A673 (cell line): ENCODE data around the gene RYK. TPM values are rescaled to one million over a fixed set of nuclear protein-coding genes. Genes with fewer than 3 reads are reported as not detected.

ENCODE experiments used
- BruUV-seq: library from RNA; stranded (reverse); fragments of 400-500 nt; replicated peaks from 2 replicates; lab custom pipeline; 2021; lab: Mats Ljungman, UMichigan
- CTCF ChIA-PET: fragments of 300-600 bp; sonication (Branson Sonifier 250); formaldehyde crosslinking; loops from one replicate; lab custom pipeline; 2022; ENCODE audit warnings: antibody characterized with exemption; lab: Charles Lee
- POLR2A ChIA-PET: fragments of 300-600 bp; sonication (Branson Sonifier 250); formaldehyde crosslinking; loops from one replicate; lab custom pipeline; 2022; ENCODE audit warnings: antibody characterized with exemption; ENCODE audit not compliant: low non-redundant PET; lab: Charles Lee
- DNase-seq: peaks from one replicate; pipeline ENCODE4 v3.0.0-alpha.2; 2015; ENCODE audit warnings: low spot score
- H3K27ac ChIP-seq: fragments of 200-600 bp; sonication (generic); 2 replicates; pipeline ENCODE4 v1.5.1; 2016; ENCODE audit warnings: mixed run types, low read depth, mild to moderate bottlenecking, mixed read lengths, antibody characterized with exemption, low read length; ENCODE audit not compliant: poor library complexity, severe bottlenecking
- H3K27me3 ChIP-seq: fragments of 200-600 bp; sonication (generic); replicated peaks from 2 replicates; pipeline ENCODE4 v1.6.1; 2017; ENCODE audit warnings: mixed run types, low read depth, mild to moderate bottlenecking, mixed read lengths, antibody characterized with exemption, low read length; ENCODE audit not compliant: insufficient read depth, poor library complexity
- H3K36me3 ChIP-seq: fragments of 200-600 bp; sonication (generic); 2 replicates; pipeline ENCODE4 v1.6.1; 2016; ENCODE audit warnings: mixed run types, mild to moderate bottlenecking, mixed read lengths, antibody characterized with exemption, low read length; ENCODE audit not compliant: insufficient read depth, poor library complexity, severe bottlenecking
- H3K4me1 ChIP-seq: fragments of 200-600 bp; sonication (generic); 2 replicates; pipeline ENCODE4 v1.6.1; 2017; ENCODE audit warnings: mixed run types, mild to moderate bottlenecking, mixed read lengths, antibody characterized with exemption, low read length; ENCODE audit not compliant: insufficient read depth, poor library complexity, severe bottlenecking
- H3K4me3 ChIP-seq: fragments of 200-600 bp; sonication (generic); 2 replicates; pipeline ENCODE4 v1.5.1; 2016; ENCODE audit warnings: low read depth, mixed run types, mild to moderate bottlenecking, mixed read lengths, low read length; ENCODE audit not compliant: poor library complexity, severe bottlenecking
- H3K9me3 ChIP-seq: fragments of 200-600 bp; sonication (generic); 2 replicates; pipeline ENCODE4 v1.6.1; 2016; ENCODE audit warnings: mixed run types, low read depth, mild to moderate bottlenecking, mixed read lengths, antibody characterized with exemption, low read length; ENCODE audit not compliant: poor library complexity, severe bottlenecking
- CTCF ChIP-seq: fragments of 300-800, 200-600 bp; sonication (generic); conservative IDR thresholded peaks from 2 replicates; pipeline ENCODE4 v1.5.1; 2017; ENCODE audit warnings: low read depth, mild to moderate bottlenecking, antibody characterized with exemption, low read length, moderate library complexity, mixed read lengths
- EZH2 ChIP-seq: fragments of 200-600 bp; sonication (generic); IDR thresholded peaks from 2 replicates; pipeline ENCODE4 v1.6.1; 2017; ENCODE audit warnings: borderline replicate concordance, low read depth, mild to moderate bottlenecking, mixed read lengths, antibody characterized with exemption, low read length; ENCODE audit not compliant: poor library complexity, severe bottlenecking
- intact Hi-C: fragments of 100-400 bp; cut with micrococcal nuclease; formaldehyde crosslinking; loops from one replicate; pipeline ENCODE4 v1.10.0; 2022; ENCODE audit not compliant: unreplicated experiment
- total RNA-seq: library from RNA; stranded (reverse); gene quantifications from 2 replicates; pipeline ENCODE4 v1.2.3, GENCODE V29; 2021

RYK gene
- total RNA-seq, 1 experiment from 2014 or later = 47.8 TPM

- DNase-seq = no peak
- no peak overlapping the region for H3K27ac ChIP-seq
- no peaks in the 10 kb centered on the region for H3K9me3 ChIP-seq
- peaks cover 12% of the 10 kb centered on the region for H3K36me3 ChIP-seq
- no peak overlapping the region for H3K4me3 ChIP-seq
- intact Hi-C loops = no loop called here
- BruUV-seq = no TSS peak
- ChIA-PET CTCF (no interaction called here), POLR2A (no interaction called here)
- no peaks in the 10 kb centered on the region for H3K4me1 ChIP-seq
- TF ChIP-seq EZH2 (no peak), CTCF (no peak)
- no peaks in the 10 kb centered on the region for H3K27me3 ChIP-seq
Measured at GRCh38 chr3:134163096-134163495, 87.6 kb downstream of the RYK start.

DNA sequence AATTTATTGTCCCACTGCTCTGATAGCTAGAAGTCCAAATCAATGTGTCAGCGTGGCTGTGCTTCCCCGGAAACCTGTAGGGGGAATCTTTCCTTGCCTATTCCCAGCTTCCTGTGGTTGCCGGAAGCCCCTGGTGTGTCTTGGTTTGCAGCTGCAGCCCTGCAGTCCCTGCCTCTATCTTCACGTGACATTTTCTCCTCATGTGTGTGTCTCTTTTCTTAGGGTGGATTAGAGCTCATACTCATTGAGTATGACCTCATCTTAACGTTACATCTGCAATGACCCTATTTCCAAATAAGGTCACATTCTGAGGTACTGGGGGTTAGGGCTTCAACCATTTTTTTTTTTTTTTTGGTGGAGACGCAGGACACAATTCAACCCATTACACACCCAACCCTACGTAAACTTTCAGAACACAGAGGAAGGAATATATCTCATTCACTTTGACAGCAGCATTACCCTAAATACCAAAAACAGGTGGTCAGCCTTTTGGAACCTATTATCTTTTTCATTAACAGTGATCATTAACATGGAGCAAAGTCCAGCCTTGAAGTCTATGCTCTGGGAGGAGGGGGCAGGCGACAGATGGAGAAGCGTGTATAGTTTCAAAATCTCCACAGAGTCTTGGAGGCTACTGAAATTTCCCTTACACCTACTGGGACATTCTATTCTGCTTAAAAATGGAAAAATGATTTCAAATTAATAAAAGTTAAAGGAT lies 88.6 kb downstream of the RYK start:
- no peaks in the 10 kb centered on the region for H3K9me3 ChIP-seq
- H3K36me3 ChIP-seq = peaks cover 20% of the 10 kb centered on the region
- BruUV-seq = no TSS peak
- ChIA-PET POLR2A (no interaction called here), CTCF (interaction anchor here (0.6 kb wide), 1 partner anchor 281 kb away, joined by 4 read pairs; no protein-coding TSS in a partner anchor)
- H3K4me1 ChIP-seq = no peaks in the 10 kb centered on the region
- TF ChIP-seq CTCF (no peak), EZH2 (no peak)
- DNase-seq = no peak
- H3K4me3 ChIP-seq = no peak overlapping the region
- no peaks in the 10 kb centered on the region for H3K27me3 ChIP-seq
- H3K27ac ChIP-seq = no peak overlapping the region
- intact Hi-C loops = no loop called here

- H3K4me1 ChIP-seq = peaks cover 6% of the 10 kb centered on the region
- peaks cover 33% of the 10 kb centered on the region for H3K36me3 ChIP-seq
- no peak overlapping the region for H3K27ac ChIP-seq
- DNase-seq = no peak
- TF ChIP-seq EZH2 = no peak
- no peak for TF ChIP-seq CTCF
- no peak overlapping the region for H3K4me3 ChIP-seq
- BruUV-seq = no TSS peak
- CTCF ChIA-PET = no interaction called here
- no peaks in the 10 kb centered on the region for H3K9me3 ChIP-seq
- POLR2A ChIA-PET = no interaction called here
- H3K27me3 ChIP-seq = no peaks in the 10 kb centered on the region
- intact Hi-C loops = no loop called here
Measured at GRCh38 chr3:134155446-134155845, 95.2 kb downstream of the RYK start.
